GM10266 (cell line): Measurements from ENCODE around the gene COPZ1.

Source experiments
- DNase-seq: peaks from one replicate; pipeline ENCODE4 v3.0.0; 2012; ENCODE audit errors: extremely low spot score
- CTCF ChIP-seq: IDR thresholded peaks from 2 replicates; pipeline ENCODE4 v1.5.1; 2012; ENCODE audit warnings: mild to moderate bottlenecking, low read depth; ENCODE audit not compliant: control insufficient read depth, insufficient read depth; ENCODE audit errors: missing control alignments

The COPZ1 gene

DNA sequence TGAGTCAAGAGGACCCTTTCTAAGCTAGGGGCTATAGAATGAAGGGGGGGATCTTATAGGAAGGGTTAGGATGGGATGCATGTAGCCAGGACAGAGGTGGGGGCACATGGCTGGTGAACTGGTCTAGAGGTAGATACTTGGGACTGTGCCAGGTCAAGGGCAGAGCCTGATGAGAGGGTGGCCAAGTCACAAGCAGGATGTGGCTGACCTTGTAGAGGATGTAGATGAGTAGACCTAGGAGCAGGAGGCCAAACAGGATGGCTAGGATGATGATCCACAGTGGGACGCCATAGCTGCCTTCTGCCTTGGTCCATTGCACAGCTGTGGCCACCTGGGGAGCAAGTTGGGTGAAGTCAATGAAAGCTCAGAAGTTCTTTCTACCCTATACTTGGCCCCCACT lies 72.2 kb downstream of the COPZ1 start:
- no peak for TF ChIP-seq CTCF
- no peak for DNase-seq

DNA sequence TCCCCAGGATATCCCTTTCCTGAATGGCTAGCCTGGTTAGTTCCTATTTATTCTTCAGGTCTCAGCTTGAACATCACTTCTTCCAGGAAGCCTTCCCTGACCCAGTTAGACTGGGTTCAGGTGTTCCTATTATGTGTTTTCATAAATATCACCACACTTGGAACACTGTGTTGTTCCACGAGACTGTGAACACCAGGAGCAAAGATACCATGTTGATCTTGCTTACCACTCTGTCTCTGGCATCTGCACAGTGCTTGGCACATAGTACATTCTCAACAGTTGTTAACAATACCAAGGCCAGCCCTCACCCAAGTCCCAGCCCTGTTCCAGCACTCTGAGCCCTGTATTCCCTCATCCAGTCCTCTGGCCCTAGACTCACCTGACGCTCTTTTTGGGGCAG lies 73.3 kb downstream of the COPZ1 start:
- TF ChIP-seq CTCF: no peak
- no peak for DNase-seq

- peak; percentile 85 for DNase-seq
- TF ChIP-seq CTCF: peak; percentile 100
Measured at GRCh38 chr12:54398995-54399793, 74.3 kb downstream of the COPZ1 start.

GRCh38 chr12:54401119-54401518 lies 76.2 kb downstream of the COPZ1 start:
- TF ChIP-seq CTCF: no peak
- DNase-seq: no peak
